K562 (cell line): ENCODE results near the gene FKBP2. TPM values are rescaled to one million over a fixed set of nuclear protein-coding genes. Genes with fewer than 3 reads are reported as not detected.

Experiments
- ATF7 ChIP-seq: fragments of 450-650 bp; IDR thresholded peaks from 2 replicates; pipeline ENCODE4 v1.7.1; 2014; ENCODE audit warnings: mild to moderate bottlenecking, moderate library complexity
- CHD7 ChIP-seq: fragments of 200-600 bp; sonication (generic); IDR thresholded peaks from one replicate; pipeline ENCODE4 v1.6.1; 2012; ENCODE audit warnings: mild to moderate bottlenecking, low read depth, low read length, inconsistent platforms
- DLX4 ChIP-seq: fragments of 250-450 bp; sonication (Bioruptor Pico); IDR thresholded peaks from 2 replicates; pipeline ENCODE4 v1.6.1; 2021; ENCODE audit warnings: mild to moderate bottlenecking
- EHMT2 ChIP-seq: fragments of 450-650 bp; IDR thresholded peaks from 2 replicates; pipeline ENCODE4 v1.6.1; 2018; ENCODE audit warnings: antibody characterized with exemption
- ETS2 ChIP-seq: IDR thresholded peaks from 2 replicates; pipeline ENCODE4 v1.6.1; 2016; ENCODE audit warnings: borderline replicate concordance, missing genetic modification characterization, mild to moderate bottlenecking, moderate library complexity, missing compliant biosample characterization; ENCODE audit not compliant: poor library complexity, severe bottlenecking
- HMG20A ChIP-seq: fragments of 450-650 bp; formaldehyde crosslinking; conservative IDR thresholded peaks from 2 replicates; pipeline ENCODE4 v1.4.0; 2020; ENCODE audit warnings: mild to moderate bottlenecking, mixed read lengths
- STAT6 ChIP-seq: sonication (generic); formaldehyde crosslinking; IDR thresholded peaks from 2 replicates; pipeline ENCODE4 v1.8.1; 2023; ENCODE audit warnings: mild to moderate bottlenecking, missing genetic modification reagents
- UBTF ChIP-seq, 2 experiments: IDR thresholded peaks; 2 replicates each; pipeline ENCODE4 v1.6.1; 2012; ENCODE audit warnings: improper control_type of control experiment in 2 of 2, low read depth in 2 of 2, low read length in 2 of 2, borderline replicate concordance in 1 of 2
- ZNF146 ChIP-seq: IDR thresholded peaks from one replicate; pipeline ENCODE4 v1.6.1; 2018; ENCODE audit warnings: missing compliant biosample characterization; ENCODE audit not compliant: unreplicated experiment
- ZNF347 ChIP-seq: fragments of 450-650 bp; formaldehyde crosslinking; IDR thresholded peaks from 2 replicates; pipeline ENCODE4 v1.4.0; 2020; ENCODE audit warnings: low read depth, mild to moderate bottlenecking, moderate library complexity
- polyA plus RNA-seq, 8 experiments: library from polyadenylated mRNA; depleted of rRNA in 4 of 8; stranded (reverse) in 5 of 8; unstranded in 3 of 8; fragments of >200 nt; fragmentation: Nextera tagmentation in 2 of 8; fragmentation: Illumina TruSeq in 1 of 8; extraction: Ambion mirVana in 2 of 8; extraction: Trizol in 1 of 8; gene quantifications; 2 replicates each; pipeline versions ENCODE4 v1.2.1 to v1.2.3, GENCODE V29; 2011 to 2014; ENCODE audit warnings: inconsistent platforms in 1 of 8, missing spikeins in 1 of 8
- total RNA-seq, 7 experiments: library from RNA; depleted of rRNA in 6 of 7; stranded (reverse); fragments of >200 nt in 6 of 7; fragmentation: Illumina TruSeq in 2 of 7; extraction: Trizol in 2 of 7; gene quantifications; 2 replicates each; pipeline versions ENCODE4 v1.2.1 to v1.2.3, GENCODE V29; 2011 to 2021; ENCODE audit warnings: low replicate concordance in 1 of 7

The FKBP2 gene
- total and polyA plus RNA-seq, 9 of the 15 experiments (the other 6 are each of a cell fraction or from before 2014, with no cell fraction given) = 3.5 to 151 (median 58.1) TPM

- TF ChIP-seq UBTF (IDR thresholded peaks at IDR 0.05; ENCODE audit: borderline replicate concordance in 1 of 2, low read depth in 2 of 2, low read length in 2 of 2) (peak in 1 of 2 experiments; percentile 51; a peak in 1 of 4 replicates), DLX4 (CRISPR knock-in tag) (no peak), CHD7 (no peak), ATF7 (peak; percentile 94), ZNF146 (CRISPR knock-in tag) (no peak), EHMT2 (no peak), ZNF347 (no peak), ETS2 (tag) (no peak), HMG20A (CRISPR knock-in tag) (no peak), STAT6 (CRISPR knock-in tag) (no peak)
These were observed 28.8 kb downstream of the FKBP2 start (continued) for GRCh38 chr11:64269540-64270220.
